C4-2B (cell line): ENCODE results near the gene COMT.

Experiments
- H3K27ac ChIP-seq: fragments of 450-650 bp; 2 replicates; pipeline ENCODE4 v1.5.1; 2017
- CTCF ChIP-seq: fragments of 450-650 bp; conservative IDR thresholded peaks from 2 replicates; pipeline ENCODE4 v1.5.1; 2017; ENCODE audit warnings: mild to moderate bottlenecking
- ZFX ChIP-seq: fragments of 450-650 bp; IDR thresholded peaks from 2 replicates; pipeline ENCODE4 v1.6.1; 2017

COMT gene

GRCh38 chr22:19927696-19928095, 13.9 kb upstream of the COMT start:
- no peak overlapping the region for H3K27ac ChIP-seq
- TF ChIP-seq ZFX (no peak), CTCF (no peak)

GRCh38 chr22:19928207-19928606, 13.4 kb upstream of the COMT start:
- TF ChIP-seq ZFX = no peak
- TF ChIP-seq CTCF = no peak
- no peak overlapping the region for H3K27ac ChIP-seq

GRCh38 chr22:19929586-19930550, 11.7 kb upstream of the COMT start:
- no peak overlapping the region for H3K27ac ChIP-seq
- TF ChIP-seq CTCF (no peak), ZFX (no peak)

- TF ChIP-seq ZFX (no peak), CTCF (no peak)
These were observed 10.8 kb upstream of the COMT start for GRCh38 chr22:19930551-19931486.

GRCh38 chr22:19931514-19931913, 10.1 kb upstream of the COMT start:
- H3K27ac ChIP-seq = no peak overlapping the region
- TF ChIP-seq ZFX = no peak
- TF ChIP-seq CTCF = no peak

More at GRCh38 chr22:19930551-19931486, 10.8 kb upstream of the COMT start:
- no peak overlapping the region for H3K27ac ChIP-seq

- no peak for TF ChIP-seq ZFX
- H3K27ac ChIP-seq = no peak overlapping the region
These were observed 9.0 kb upstream of the COMT start for GRCh38 chr22:19932367-19933206.
